ENCODE results near the gene ABCG2.

- TF ChIP-seq CTCF (IDR thresholded peaks at IDR 0.05; ENCODE audit: low read depth, low read length) (no peak), EZH2phosphoT487 (IDR thresholded peaks at IDR 0.05; ENCODE audit: low read depth) (no peak)
These were observed 94.0 kb downstream of the ABCG2 start for GRCh38 chr4:88064410-88064809.

Data from OCI-LY3 (cell line).